SK-N-SH treated with all-trans-retinoic acid at 6 μM for 48 hours (cell line): Measurements from ENCODE around the gene LRRC7.

Experiments
- CREB5 ChIP-seq: fragments of 250-450 bp; sonication (Bioruptor Pico); IDR thresholded peaks from 2 replicates; pipeline ENCODE4 v1.5.1; 2020; ENCODE audit warnings: low read depth, mild to moderate bottlenecking, moderate library complexity
- ESRRG ChIP-seq: fragments of 250-450 bp; sonication (Bioruptor Pico); IDR thresholded peaks from 2 replicates; pipeline ENCODE4 v1.6.1; 2021; ENCODE audit warnings: mild to moderate bottlenecking
- OSR1 ChIP-seq: fragments of 250-450 bp; sonication (Bioruptor Pico); IDR thresholded peaks from 2 replicates; pipeline ENCODE4 v1.8.0; 2022; ENCODE audit warnings: moderate library complexity, mild to moderate bottlenecking, inconsistent platforms
- PPARA ChIP-seq: fragments of 250-450 bp; sonication (Bioruptor Pico); IDR thresholded peaks from 2 replicates; pipeline ENCODE4 v1.5.0; 2020; ENCODE audit warnings: mild to moderate bottlenecking, borderline replicate concordance
- SNAI2 ChIP-seq: fragments of 250-450 bp; sonication (Bioruptor Pico); IDR thresholded peaks from 2 replicates; pipeline ENCODE4 v1.5.0; 2020; ENCODE audit warnings: mild to moderate bottlenecking, moderate library complexity
- TSHZ2 ChIP-seq: fragments of 250-450 bp; sonication (Bioruptor Pico); IDR thresholded peaks from 2 replicates; pipeline ENCODE4 v1.5.0; 2020; ENCODE audit warnings: mild to moderate bottlenecking, moderate library complexity
- ZC3H10 ChIP-seq: fragments of 250-450 bp; sonication (Bioruptor Pico); IDR thresholded peaks from 2 replicates; pipeline ENCODE4 v1.5.1; 2021; ENCODE audit warnings: mild to moderate bottlenecking, moderate library complexity
- ZFP30 ChIP-seq: fragments of 450-650 bp; formaldehyde crosslinking; IDR thresholded peaks from 2 replicates; pipeline ENCODE4 v1.5.0; 2022; ENCODE audit warnings: mild to moderate bottlenecking, moderate library complexity

GRCh38 chr1:69913977-69914376 lies 346.3 kb downstream of the LRRC7 start:
- no peak for TF ChIP-seq PPARA (CRISPR knock-in tag)
- no peak for TF ChIP-seq OSR1 (CRISPR knock-in tag)
- TF ChIP-seq CREB5 (CRISPR knock-in tag) = no peak
- no peak for TF ChIP-seq TSHZ2
- no peak for TF ChIP-seq ZC3H10 (CRISPR knock-in tag)
- TF ChIP-seq ZFP30 (CRISPR knock-in tag) = no peak
- no peak for TF ChIP-seq SNAI2
- no peak for TF ChIP-seq ESRRG (CRISPR knock-in tag)
